Measurements from ENCODE around the gene KCNAB2.

KCNAB2 gene

GRCh38 chr1:6045561-6045960 is at the start of gene KCNAB2:
Gene KCNAB2 (plus strand): TSS chr1:6045888. CDS start chr1:6051537, 5,649 bp downstream.
- no peaks in the 10 kb centered on the region for H3K9me3 Mint-ChIP-seq
- peaks cover 2% of the 10 kb centered on the region for H3K36me3 Mint-ChIP-seq
- H3K27me3 Mint-ChIP-seq = no peaks in the 10 kb centered on the region
- peaks cover 13% of the 10 kb centered on the region for H3K4me1 Mint-ChIP-seq
- H3K27ac Mint-ChIP-seq = no peak within 1 kb of the TSS
- H3K4me3 Mint-ChIP-seq = no peak within 1 kb of the TSS

GRCh38 chr1:5996641-5997270 is 48.9 kb upstream of the KCNAB2 start:
- Mint-ChIP-seq H3K27ac (no peak overlapping the region), H3K4me3 (no peak overlapping the region), H3K27me3 (no peaks in the 10 kb centered on the region), H3K36me3 (no peaks in the 10 kb centered on the region), H3K4me1 (peaks cover 44% of the 10 kb centered on the region), H3K9me3 (no peaks in the 10 kb centered on the region)

GRCh38 chr1:5997316-5997715 is 48.4 kb upstream of the KCNAB2 start:
- Mint-ChIP-seq H3K36me3 (no peaks in the 10 kb centered on the region), H3K27ac (no peak overlapping the region), H3K9me3 (no peaks in the 10 kb centered on the region), H3K4me1 (peaks cover 44% of the 10 kb centered on the region), H3K27me3 (no peaks in the 10 kb centered on the region), H3K4me3 (no peak overlapping the region)

GRCh38 chr1:5998051-5998905 is 47.4 kb upstream of the KCNAB2 start:
- H3K4me3 Mint-ChIP-seq = no peak overlapping the region
- peak overlapping the region; percentile 87 for H3K27ac Mint-ChIP-seq
- H3K36me3 Mint-ChIP-seq = no peaks in the 10 kb centered on the region
- H3K27me3 Mint-ChIP-seq = no peaks in the 10 kb centered on the region
- peaks cover 44% of the 10 kb centered on the region for H3K4me1 Mint-ChIP-seq
- H3K9me3 Mint-ChIP-seq = no peaks in the 10 kb centered on the region

- Mint-ChIP-seq H3K27ac (no peak overlapping the region), H3K27me3 (no peaks in the 10 kb centered on the region), H3K4me1 (peaks cover 43% of the 10 kb centered on the region), H3K4me3 (no peak overlapping the region), H3K36me3 (no peaks in the 10 kb centered on the region), H3K9me3 (no peaks in the 10 kb centered on the region)
Measured at GRCh38 chr1:5998906-5999301, 46.8 kb upstream of the KCNAB2 start.

- Mint-ChIP-seq H3K9me3 (no peaks in the 10 kb centered on the region), H3K4me3 (no peak overlapping the region), H3K27ac (no peak overlapping the region), H3K4me1 (peaks cover 40% of the 10 kb centered on the region), H3K36me3 (no peaks in the 10 kb centered on the region), H3K27me3 (no peaks in the 10 kb centered on the region)
Measured at GRCh38 chr1:5999711-6000443, 45.8 kb upstream of the KCNAB2 start.

- Mint-ChIP-seq H3K4me1 (peaks cover 39% of the 10 kb centered on the region), H3K27ac (peak overlapping the region; percentile 23)
Measured at GRCh38 chr1:6000444-6001288, 45.0 kb upstream of the KCNAB2 start.

GRCh38 chr1:6001992-6002576 is 43.6 kb upstream of the KCNAB2 start:
- H3K4me3 Mint-ChIP-seq = no peak overlapping the region
- H3K4me1 Mint-ChIP-seq = peaks cover 40% of the 10 kb centered on the region
- H3K27me3 Mint-ChIP-seq = no peaks in the 10 kb centered on the region
- H3K9me3 Mint-ChIP-seq = no peaks in the 10 kb centered on the region
- no peak overlapping the region for H3K27ac Mint-ChIP-seq
- no peaks in the 10 kb centered on the region for H3K36me3 Mint-ChIP-seq

More at GRCh38 chr1:6000444-6001288, 45.0 kb upstream of the KCNAB2 start:
- H3K27me3 Mint-ChIP-seq = no peaks in the 10 kb centered on the region
- no peak overlapping the region for H3K4me3 Mint-ChIP-seq
- no peaks in the 10 kb centered on the region for H3K9me3 Mint-ChIP-seq
- H3K36me3 Mint-ChIP-seq = no peaks in the 10 kb centered on the region

GRCh38 chr1:6002714-6003501 is 42.8 kb upstream of the KCNAB2 start:
- no peak overlapping the region for H3K4me3 Mint-ChIP-seq
- H3K27me3 Mint-ChIP-seq = no peaks in the 10 kb centered on the region
- peaks cover 34% of the 10 kb centered on the region for H3K4me1 Mint-ChIP-seq
- peaks cover 1% of the 10 kb centered on the region for H3K36me3 Mint-ChIP-seq
- no peaks in the 10 kb centered on the region for H3K9me3 Mint-ChIP-seq
- H3K27ac Mint-ChIP-seq = no peak overlapping the region

GRCh38 chr1:6003568-6004411 is 41.9 kb upstream of the KCNAB2 start:
- peaks cover 29% of the 10 kb centered on the region for H3K4me1 Mint-ChIP-seq
- H3K27ac Mint-ChIP-seq = no peak overlapping the region
- no peaks in the 10 kb centered on the region for H3K27me3 Mint-ChIP-seq
- no peak overlapping the region for H3K4me3 Mint-ChIP-seq
- no peaks in the 10 kb centered on the region for H3K9me3 Mint-ChIP-seq
- peaks cover 1% of the 10 kb centered on the region for H3K36me3 Mint-ChIP-seq

GRCh38 chr1:6004412-6005123 is 41.1 kb upstream of the KCNAB2 start:
- H3K4me1 Mint-ChIP-seq = peaks cover 27% of the 10 kb centered on the region
- H3K4me3 Mint-ChIP-seq = no peak overlapping the region
- H3K27ac Mint-ChIP-seq = no peak overlapping the region
- H3K9me3 Mint-ChIP-seq = no peaks in the 10 kb centered on the region
- no peaks in the 10 kb centered on the region for H3K27me3 Mint-ChIP-seq
- peaks cover 1% of the 10 kb centered on the region for H3K36me3 Mint-ChIP-seq

GRCh38 chr1:6005276-6005917 is 40.3 kb upstream of the KCNAB2 start:
- no peak overlapping the region for H3K4me3 Mint-ChIP-seq
- H3K36me3 Mint-ChIP-seq = peaks cover 1% of the 10 kb centered on the region
- H3K4me1 Mint-ChIP-seq = peaks cover 22% of the 10 kb centered on the region
- no peaks in the 10 kb centered on the region for H3K9me3 Mint-ChIP-seq
- H3K27ac Mint-ChIP-seq = no peak overlapping the region
- H3K27me3 Mint-ChIP-seq = no peaks in the 10 kb centered on the region

- no peak overlapping the region for H3K27ac Mint-ChIP-seq
- H3K9me3 Mint-ChIP-seq = no peaks in the 10 kb centered on the region
- peaks cover 1% of the 10 kb centered on the region for H3K36me3 Mint-ChIP-seq
- H3K27me3 Mint-ChIP-seq = no peaks in the 10 kb centered on the region
- peaks cover 22% of the 10 kb centered on the region for H3K4me1 Mint-ChIP-seq
- no peak overlapping the region for H3K4me3 Mint-ChIP-seq
Measured at GRCh38 chr1:6006882-6007281, 38.8 kb upstream of the KCNAB2 start.

Measured in activated naive CD4-positive, alpha-beta T cell treated with anti-CD3 and anti-CD28 coated beads, Interleukin-2, amount 50 U/mL, for 24 hours (primary cell).